ENCODE results near the gene DUSP1.

DNA sequence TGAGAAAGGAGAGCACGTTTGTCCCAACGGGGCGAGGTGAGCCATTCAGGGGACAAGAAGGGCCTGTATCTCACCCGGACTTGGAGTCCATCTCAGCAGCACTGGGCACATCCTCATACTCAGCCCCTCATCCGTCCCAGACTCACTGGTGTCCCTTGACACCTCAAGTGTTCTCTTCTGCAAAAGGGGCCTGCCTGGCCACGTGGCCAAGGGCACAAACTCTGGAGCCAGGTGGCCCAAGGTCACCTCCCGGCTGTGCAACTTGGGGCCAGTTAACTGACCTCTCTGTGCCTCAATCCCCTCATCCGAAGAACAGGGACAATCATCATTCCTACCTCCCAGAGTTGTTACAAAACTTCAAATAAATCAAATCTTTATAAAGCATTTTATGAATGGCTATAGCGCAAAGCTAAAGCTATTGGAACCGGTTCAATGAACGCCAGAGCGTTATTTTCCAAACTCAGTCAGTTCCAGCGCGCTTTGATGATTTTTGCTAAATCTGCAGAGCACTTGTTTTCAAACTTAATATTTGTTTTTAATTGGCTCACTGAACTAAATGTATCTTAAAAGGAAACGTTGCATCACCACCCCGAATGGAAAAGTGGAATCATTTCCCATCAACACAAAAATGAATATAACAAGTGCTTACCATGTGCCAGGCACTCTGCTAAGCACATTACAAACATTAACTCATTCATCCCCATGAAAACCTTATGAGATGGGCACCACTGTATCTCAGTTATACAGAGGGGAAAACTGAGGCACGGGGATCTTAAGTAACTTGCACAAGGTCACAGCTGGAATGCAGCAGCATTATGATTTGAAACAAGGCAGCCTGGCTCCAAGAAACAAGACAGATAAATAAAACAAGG is 49.3 kb downstream of the DUSP1 start:
- TF ChIP-seq, protein P1, sequence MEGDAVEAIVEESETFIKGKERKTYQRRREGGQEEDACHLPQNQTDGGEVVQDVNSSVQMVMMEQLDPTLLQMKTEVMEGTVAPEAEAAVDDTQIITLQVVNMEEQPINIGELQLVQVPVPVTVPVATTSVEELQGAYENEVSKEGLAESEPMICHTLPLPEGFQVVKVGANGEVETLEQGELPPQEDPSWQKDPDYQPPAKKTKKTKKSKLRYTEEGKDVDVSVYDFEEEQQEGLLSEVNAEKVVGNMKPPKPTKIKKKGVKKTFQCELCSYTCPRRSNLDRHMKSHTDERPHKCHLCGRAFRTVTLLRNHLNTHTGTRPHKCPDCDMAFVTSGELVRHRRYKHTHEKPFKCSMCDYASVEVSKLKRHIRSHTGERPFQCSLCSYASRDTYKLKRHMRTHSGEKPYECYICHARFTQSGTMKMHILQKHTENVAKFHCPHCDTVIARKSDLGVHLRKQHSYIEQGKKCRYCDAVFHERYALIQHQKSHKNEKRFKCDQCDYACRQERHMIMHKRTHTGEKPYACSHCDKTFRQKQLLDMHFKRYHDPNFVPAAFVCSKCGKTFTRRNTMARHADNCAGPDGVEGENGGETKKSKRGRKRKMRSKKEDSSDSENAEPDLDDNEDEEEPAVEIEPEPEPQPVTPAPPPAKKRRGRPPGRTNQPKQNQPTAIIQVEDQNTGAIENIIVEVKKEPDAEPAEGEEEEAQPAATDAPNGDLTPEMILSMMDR (IDR thresholded peaks at IDR 0.05; ENCODE audit: poor library complexity): no peak
- TF ChIP-seq EZH2 (IDR thresholded peaks at IDR 0.05; ENCODE audit: borderline replicate concordance) (no peak), EZH2phosphoT487 (IDR thresholded peaks at IDR 0.05; ENCODE audit: low read depth, severe bottlenecking, unreplicated experiment) (no peak)

Data from hepatocyte (in vitro differentiated cells).